H1 (cell line): ENCODE measurements around the gene LRRC42. TPM values are rescaled to one million over a fixed set of nuclear protein-coding genes. Genes with fewer than 3 reads are reported as not detected.

ENCODE experiments used
- CTCF ChIA-PET: fragments of 300-600 bp; sonication (Branson Sonifier 250); formaldehyde crosslinking; loops from one replicate; lab custom pipeline; 2021; ENCODE audit not compliant: partially characterized antibody; lab: Charles Lee
- POLR2A ChIA-PET: fragments of 300-600 bp; sonication (Branson Sonifier 250); formaldehyde crosslinking; loops from one replicate; lab custom pipeline; 2021; ENCODE audit warnings: inconsistent platforms; ENCODE audit not compliant: partially characterized antibody; lab: Charles Lee
- DNase-seq, 2 experiments: peaks; one replicate each; pipeline versions ENCODE4 v3.0.0 to v3.0.0-alpha.2; 2010 to 2022; ENCODE audit warnings: low spot score in 2 of 2, low read depth in 1 of 2, mixed read lengths in 1 of 2
- FAIRE-seq: peaks from 2 replicates; lab custom pipeline; 2011; peaks lifted over from hg19 to GRCh38; lab: Jason Lieb, UNC
- H2AFZ ChIP-seq: 2 replicates; pipeline ENCODE4 v1.8.1; 2012; ENCODE audit warnings: low read length, inconsistent platforms
- H2AK5ac ChIP-seq: 2 replicates; pipeline ENCODE4 v1.6.1; 2013; ENCODE audit warnings: low read depth, low read length
- H2BK120ac ChIP-seq: replicated peaks from 2 replicates; pipeline ENCODE3; 2013; ENCODE audit warnings: low read depth, low read length, inconsistent platforms
- H2BK12ac ChIP-seq: 2 replicates; pipeline ENCODE4 v1.6.1; 2013; ENCODE audit warnings: low read depth, low read length
- H2BK15ac ChIP-seq: 2 replicates; pipeline ENCODE4 v1.6.1; 2013; ENCODE audit warnings: low read length
- H2BK20ac ChIP-seq: 2 replicates; pipeline ENCODE4 v1.6.1; 2013; ENCODE audit warnings: low read length
- H2BK5ac ChIP-seq: 2 replicates; pipeline ENCODE4 v1.6.1; 2013; ENCODE audit warnings: low read depth, low read length
- H3K14ac ChIP-seq: 2 replicates; pipeline ENCODE4 v1.6.1; 2013; ENCODE audit warnings: inconsistent platforms; ENCODE audit not compliant: insufficient read length
- H3K18ac ChIP-seq: 2 replicates; pipeline ENCODE4 v1.6.1; 2013; ENCODE audit warnings: low read length; ENCODE audit errors: extremely low read depth
- H3K23ac ChIP-seq: 2 replicates; pipeline ENCODE4 v1.6.1; 2013; ENCODE audit warnings: inconsistent platforms; ENCODE audit not compliant: insufficient read length
- H3K23me2 ChIP-seq: 2 replicates; pipeline ENCODE4 v1.6.1; 2013; ENCODE audit warnings: low read depth, low read length
- H3K27ac ChIP-seq: 2 replicates; pipeline ENCODE4 v1.6.1; 2011; ENCODE audit warnings: low read depth, low read length, inconsistent platforms
- H3K27me3 ChIP-seq, 4 experiments: replicated peaks in 1 of 4; 1 replicate in 1 of 4; 2 replicates in 3 of 4; pipeline versions ENCODE4 v1.6.1 to v1.8.1; 2011 to 2013; ENCODE audit warnings: low read length in 3 of 4, mild to moderate bottlenecking in 3 of 4, inconsistent platforms in 2 of 4, mixed read lengths in 2 of 4, moderate library complexity in 1 of 4; ENCODE audit not compliant: control insufficient read depth in 3 of 4, insufficient read depth in 3 of 4; ENCODE audit errors: extremely low read depth in 1 of 4
- H3K36me3 ChIP-seq, 4 experiments: 2 replicates each; pipeline versions ENCODE4 v1.6.1 to v1.8.1; 2011 to 2013; ENCODE audit warnings: mild to moderate bottlenecking in 4 of 4, low read length in 3 of 4, moderate library complexity in 2 of 4, control low read depth in 1 of 4, inconsistent platforms in 1 of 4; ENCODE audit not compliant: insufficient read depth in 4 of 4, control insufficient read depth in 2 of 4
- H3K4ac ChIP-seq: replicated peaks from 2 replicates; pipeline ENCODE3; 2013; ENCODE audit warnings: low read length, low read depth, mixed read lengths, inconsistent platforms; ENCODE audit not compliant: insufficient read length
- H3K4me1 ChIP-seq, 4 experiments: replicated peaks in 1 of 4; 1 replicate in 1 of 4; 2 replicates in 3 of 4; pipeline versions ENCODE4 v1.6.1 to v1.8.1; 2011 to 2013; ENCODE audit warnings: low read length in 3 of 4, inconsistent platforms in 2 of 4, mixed read lengths in 1 of 4; ENCODE audit not compliant: insufficient read depth in 4 of 4, control insufficient read depth in 3 of 4
- H3K4me2 ChIP-seq, 2 experiments: 2 replicates each; pipeline versions ENCODE4 v1.6.1 to v1.8.1; 2011 to 2013; ENCODE audit warnings: low read depth in 2 of 2, low read length in 2 of 2, control low read depth in 1 of 2, inconsistent platforms in 1 of 2, mild to moderate bottlenecking in 1 of 2; ENCODE audit not compliant: insufficient read depth in 1 of 2
- H3K4me3 ChIP-seq, 4 experiments: fragments of 200-600, 300-600 bp in 1 of 4; sonication (generic), shearing (Covaris generic), sonication (Bioruptor Twin) in 1 of 4; 2 replicates each; pipeline versions ENCODE4 v1.5.1 to v1.8.1; 2011 to 2016; ENCODE audit warnings: low read length in 4 of 4, low read depth in 3 of 4, control low read depth in 2 of 4, inconsistent platforms in 2 of 4, mild to moderate bottlenecking in 2 of 4, mixed read lengths in 1 of 4, moderate library complexity in 1 of 4; ENCODE audit not compliant: insufficient read depth in 2 of 4; ENCODE audit errors: extremely low read depth in 1 of 4
- H3K56ac ChIP-seq: replicated peaks from 2 replicates; pipeline ENCODE3; 2013; ENCODE audit warnings: low read depth, mild to moderate bottlenecking, mixed read lengths, low read length, inconsistent platforms; ENCODE audit not compliant: insufficient read length
- H3K79me1 ChIP-seq: 2 replicates; pipeline ENCODE4 v1.6.1; 2013; ENCODE audit warnings: low read depth, low read length, control low read depth
- H3K79me2 ChIP-seq, 2 experiments: 2 replicates each; pipeline versions ENCODE4 v1.6.1 to v1.8.1; 2012 to 2013; ENCODE audit warnings: low read length in 2 of 2, mild to moderate bottlenecking in 2 of 2, inconsistent platforms in 1 of 2; ENCODE audit not compliant: insufficient read depth in 2 of 2, control insufficient read depth in 1 of 2
- H3K9ac ChIP-seq, 4 experiments: replicated peaks in 1 of 4; 1 replicate in 1 of 4; 2 replicates in 3 of 4; pipeline versions ENCODE4 v1.6.1 to v1.8.1; 2011 to 2013; ENCODE audit warnings: low read depth in 3 of 4, low read length in 3 of 4, control low read depth in 2 of 4, mild to moderate bottlenecking in 2 of 4, moderate library complexity in 2 of 4, inconsistent platforms in 1 of 4; ENCODE audit errors: extremely low read depth in 1 of 4
- H3K9me3 ChIP-seq, 2 experiments: 2 replicates each; pipeline versions ENCODE4 v1.6.1 to v1.8.1; 2012 to 2013; ENCODE audit warnings: mild to moderate bottlenecking in 2 of 2, moderate library complexity in 2 of 2, control low read depth in 1 of 2, inconsistent platforms in 1 of 2, low read depth in 1 of 2, low read length in 1 of 2, mixed read lengths in 1 of 2; ENCODE audit not compliant: insufficient read depth in 2 of 2
- H4K20me1 ChIP-seq, 2 experiments: replicated peaks in 1 of 2; 2 replicates each; pipeline versions ENCODE3 to v1.8.1; 2011 to 2013; ENCODE audit warnings: inconsistent platforms in 2 of 2, low read length in 2 of 2, mild to moderate bottlenecking in 1 of 2; ENCODE audit not compliant: insufficient read depth in 2 of 2, control insufficient read depth in 1 of 2
- H4K5ac ChIP-seq: 2 replicates; pipeline ENCODE4 v1.6.1; 2013; ENCODE audit warnings: low read length, low read depth, mixed read lengths, inconsistent platforms; ENCODE audit not compliant: insufficient read length
- H4K8ac ChIP-seq: 2 replicates; pipeline ENCODE4 v1.8.0; 2013; ENCODE audit warnings: mild to moderate bottlenecking, moderate library complexity, low read length, inconsistent platforms; ENCODE audit not compliant: insufficient read depth; ENCODE audit errors: extremely low read depth
- H4K91ac ChIP-seq: replicated peaks from 2 replicates; pipeline ENCODE3; 2013; ENCODE audit warnings: low read length, mixed read lengths, inconsistent platforms; ENCODE audit not compliant: insufficient read length
- ATF3 ChIP-seq: IDR thresholded peaks from 2 replicates; pipeline ENCODE4 v1.6.1; 2011; ENCODE audit warnings: low read depth, mild to moderate bottlenecking, low read length; ENCODE audit not compliant: insufficient read depth
- BRCA1 ChIP-seq: IDR thresholded peaks from 2 replicates; pipeline ENCODE4 v1.6.1; 2012; ENCODE audit warnings: low read depth, low read length, improper control_type of control experiment
- CBX8 ChIP-seq: fragments of 300-800, 300-1000 bp; sonication (generic); IDR thresholded peaks from 2 replicates; pipeline ENCODE4 v1.7.1; 2016; ENCODE audit warnings: low read depth, low read length, borderline replicate concordance
- GABPA ChIP-seq: IDR thresholded peaks from 2 replicates; pipeline ENCODE4 v1.6.1; 2011; ENCODE audit warnings: mild to moderate bottlenecking, low read length, moderate library complexity, borderline replicate concordance; ENCODE audit not compliant: insufficient read depth
- GTF2F1 ChIP-seq: IDR thresholded peaks from 2 replicates; pipeline ENCODE4 v1.6.1; 2012; ENCODE audit warnings: low read depth, low read length, improper control_type of control experiment, borderline replicate concordance
- JUN ChIP-seq: IDR thresholded peaks from 2 replicates; pipeline ENCODE4 v1.6.1; 2011; ENCODE audit warnings: low read depth, mild to moderate bottlenecking, improper control_type of control experiment, low read length
- KDM1A ChIP-seq: fragments of 200-600, 300-600 bp; sonication (generic); IDR thresholded peaks from 2 replicates; pipeline ENCODE4 v1.7.1; 2016; ENCODE audit warnings: mild to moderate bottlenecking, low read length, borderline replicate concordance
- NANOG ChIP-seq: IDR thresholded peaks from 2 replicates; pipeline ENCODE4 v1.6.1; 2011; ENCODE audit warnings: low read length, low read depth, mild to moderate bottlenecking, inconsistent platforms; ENCODE audit not compliant: insufficient read depth, poor library complexity, severe bottlenecking
- POU5F1 ChIP-seq: IDR thresholded peaks from 2 replicates; pipeline ENCODE4 v1.6.1; 2011; ENCODE audit warnings: low read depth, mild to moderate bottlenecking, low read length, moderate library complexity
- SP2 ChIP-seq: IDR thresholded peaks from 2 replicates; pipeline ENCODE4 v1.6.1; 2012; ENCODE audit warnings: mild to moderate bottlenecking, low read length, inconsistent platforms
- TEAD4 ChIP-seq: IDR thresholded peaks from 2 replicates; pipeline ENCODE4 v1.6.1; 2012; ENCODE audit warnings: low read depth, low read length, inconsistent platforms, mixed read lengths
- ZNF274 ChIP-seq: IDR thresholded peaks from 2 replicates; pipeline ENCODE4 v1.7.0; 2012; ENCODE audit warnings: low read length, borderline replicate concordance; ENCODE audit errors: extremely low read depth
- WGBS, 2 experiments: shearing (Covaris generic) in 1 of 2; methylation state at CpG; one replicate each; pipeline versions ENCODE4 v1.1.6 to v1.1.7; 2013 to 2015; ENCODE audit warnings: low lambda C conversion rate in 2 of 2, mixed read lengths in 2 of 2, inconsistent platforms in 1 of 2, low coverage in 1 of 2, missing lambda C conversion rate in 1 of 2; ENCODE audit not compliant: insufficient replicate concordance in 2 of 2, insufficient coverage in 1 of 2, insufficient read length in 1 of 2; ENCODE audit errors: extremely low coverage in 1 of 2, missing lambda C conversion rate in 1 of 2; 5-methylcytosine and 5-hydroxymethylcytosine counted together
- polyA plus RNA-seq, 7 experiments: library from polyadenylated mRNA; depleted of rRNA in 3 of 7; stranded (reverse) in 5 of 7; unstranded in 2 of 7; fragments of >200 nt in 5 of 7; fragments of 200-250 nt in 2 of 7; gene quantifications; 1 replicate in 5 of 7; 2 replicates in 1 of 7; 4 replicates in 1 of 7; pipeline versions ENCODE4 v1.2.1 to v1.2.3, GENCODE V29; 2011 to 2013; ENCODE audit warnings: missing spikeins in 2 of 7, mixed read lengths in 2 of 7
- total RNA-seq: library from RNA; stranded (reverse); fragmentation: NEBNext Ultra II Directional; extraction: Animal tissue kit (Norgen Biotek cat#: 25700); gene quantifications from 2 replicates; pipeline ENCODE4 v1.2.1, GENCODE V29; 2021

LRRC42 gene
- total and polyA plus RNA-seq, 2 of the 8 experiments (the other 6 are each of a cell fraction or from before 2014, with no cell fraction given): 38.2 to 54.1 TPM

DNA sequence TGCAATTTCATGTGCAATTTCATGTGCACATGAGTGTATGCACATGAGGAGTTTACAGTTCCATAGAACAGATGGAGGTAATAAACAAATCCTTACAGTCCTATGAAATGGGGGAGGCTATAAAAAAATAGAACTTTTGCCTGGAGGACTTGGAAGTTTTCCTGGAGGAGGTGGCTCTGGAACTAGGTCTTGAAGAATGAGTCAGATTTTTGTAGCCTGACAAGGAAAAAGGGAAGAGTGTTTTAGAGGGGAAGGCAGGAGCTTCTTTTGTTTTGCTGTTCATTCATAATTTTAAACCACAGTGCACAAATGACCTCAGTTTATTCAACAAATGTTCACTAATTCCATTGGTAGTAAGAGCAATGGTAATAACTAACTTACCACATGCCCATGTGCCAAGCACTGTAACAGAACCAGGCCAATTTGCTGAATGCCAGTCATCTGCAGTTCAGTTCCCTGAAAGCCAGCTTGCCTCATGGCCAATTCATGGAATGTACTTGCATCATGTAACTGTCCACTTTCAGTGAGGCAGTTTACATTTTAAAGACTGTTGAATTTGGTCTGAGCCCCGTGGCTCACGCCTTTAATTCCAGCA lies 49.4 kb upstream of the LRRC42 start:
- 92% methylated on average over 2 of the region's 2 CpGs; no CpG with 5 or more reads in 1 of the 2 experiments for WGBS, 2 experiments
- Histone ChIP-seq H3K79me2 (no peaks in the 10 kb centered on the region), H3K14ac (no peak overlapping the region), H2AFZ (no peak overlapping the region), H2BK20ac (no peak overlapping the region), H2AK5ac (no peak overlapping the region), H3K27ac (no peak overlapping the region), H3K23me2 (no peaks in the 10 kb centered on the region), H3K4ac (no peak overlapping the region), H3K23ac (no peak overlapping the region), H3K4me2 (no peak overlapping the region), H4K20me1 (no peaks in the 10 kb centered on the region), H4K5ac (no peak overlapping the region), H3K9me3 (no peaks in the 10 kb centered on the region), H3K9ac (no peak overlapping the region), H2BK5ac (no peak overlapping the region), H3K36me3 (no peaks in the 10 kb centered on the region), H2BK120ac (no peak overlapping the region), H3K18ac (no peak overlapping the region), H4K91ac (no peak overlapping the region), H2BK12ac (no peak overlapping the region), H3K56ac (no peak overlapping the region), H3K27me3 (no peaks in the 10 kb centered on the region), H2BK15ac (no peak overlapping the region), H3K79me1 (no peaks in the 10 kb centered on the region), H4K8ac (no peak overlapping the region), H3K4me1 (peaks cover 0 to 3% (median 0%) of the 10 kb centered on the region in 4 experiments; a peak in 1 of 7 replicates), H3K4me3 (no peak overlapping the region)
- DNase-seq (no peak), FAIRE-seq (no peak)
- POLR2A ChIA-PET: no interaction called here
- TF ChIP-seq KDM1A (no peak), SP2 (no peak), GTF2F1 (no peak), ATF3 (no peak), GABPA (no peak), POU5F1 (no peak), ZNF274 (no peak), JUN (no peak), NANOG (no peak), TEAD4 (no peak), BRCA1 (no peak), CBX8 (no peak)
- CTCF ChIA-PET: interaction anchor here (1.3 to 1.5 kb wide), 2 partner anchors 35 to 53 kb away, joined by 3 read pairs; no protein-coding TSS in a partner anchor
